Measurements from ENCODE around the gene SCRN2.

- TF ChIP-seq CTCF (conservative IDR thresholded peaks at IDR 0.05; ENCODE audit: low read depth in 2 of 2) (no peak), EZH2 (IDR thresholded peaks at IDR 0.05; ENCODE audit: low read depth, unreplicated experiment) (no peak), EZH2phosphoT487 (IDR thresholded peaks at IDR 0.05; ENCODE audit: unreplicated experiment) (no peak), POLR2AphosphoS5 (IDR thresholded peaks at IDR 0.05; ENCODE audit: low read depth) (no peak), JUNB (IDR thresholded peaks at IDR 0.05; ENCODE audit: unreplicated experiment) (no peak), CREB1 (CRISPR knock-in tag; IDR thresholded peaks at IDR 0.05; ENCODE audit: low read depth) (no peak), STAT1 (IDR thresholded peaks at IDR 0.05; ENCODE audit: unreplicated experiment) (no peak), ETS1 (IDR thresholded peaks at IDR 0.05) (no peak)
- TF ChIP-seq, protein P1, sequence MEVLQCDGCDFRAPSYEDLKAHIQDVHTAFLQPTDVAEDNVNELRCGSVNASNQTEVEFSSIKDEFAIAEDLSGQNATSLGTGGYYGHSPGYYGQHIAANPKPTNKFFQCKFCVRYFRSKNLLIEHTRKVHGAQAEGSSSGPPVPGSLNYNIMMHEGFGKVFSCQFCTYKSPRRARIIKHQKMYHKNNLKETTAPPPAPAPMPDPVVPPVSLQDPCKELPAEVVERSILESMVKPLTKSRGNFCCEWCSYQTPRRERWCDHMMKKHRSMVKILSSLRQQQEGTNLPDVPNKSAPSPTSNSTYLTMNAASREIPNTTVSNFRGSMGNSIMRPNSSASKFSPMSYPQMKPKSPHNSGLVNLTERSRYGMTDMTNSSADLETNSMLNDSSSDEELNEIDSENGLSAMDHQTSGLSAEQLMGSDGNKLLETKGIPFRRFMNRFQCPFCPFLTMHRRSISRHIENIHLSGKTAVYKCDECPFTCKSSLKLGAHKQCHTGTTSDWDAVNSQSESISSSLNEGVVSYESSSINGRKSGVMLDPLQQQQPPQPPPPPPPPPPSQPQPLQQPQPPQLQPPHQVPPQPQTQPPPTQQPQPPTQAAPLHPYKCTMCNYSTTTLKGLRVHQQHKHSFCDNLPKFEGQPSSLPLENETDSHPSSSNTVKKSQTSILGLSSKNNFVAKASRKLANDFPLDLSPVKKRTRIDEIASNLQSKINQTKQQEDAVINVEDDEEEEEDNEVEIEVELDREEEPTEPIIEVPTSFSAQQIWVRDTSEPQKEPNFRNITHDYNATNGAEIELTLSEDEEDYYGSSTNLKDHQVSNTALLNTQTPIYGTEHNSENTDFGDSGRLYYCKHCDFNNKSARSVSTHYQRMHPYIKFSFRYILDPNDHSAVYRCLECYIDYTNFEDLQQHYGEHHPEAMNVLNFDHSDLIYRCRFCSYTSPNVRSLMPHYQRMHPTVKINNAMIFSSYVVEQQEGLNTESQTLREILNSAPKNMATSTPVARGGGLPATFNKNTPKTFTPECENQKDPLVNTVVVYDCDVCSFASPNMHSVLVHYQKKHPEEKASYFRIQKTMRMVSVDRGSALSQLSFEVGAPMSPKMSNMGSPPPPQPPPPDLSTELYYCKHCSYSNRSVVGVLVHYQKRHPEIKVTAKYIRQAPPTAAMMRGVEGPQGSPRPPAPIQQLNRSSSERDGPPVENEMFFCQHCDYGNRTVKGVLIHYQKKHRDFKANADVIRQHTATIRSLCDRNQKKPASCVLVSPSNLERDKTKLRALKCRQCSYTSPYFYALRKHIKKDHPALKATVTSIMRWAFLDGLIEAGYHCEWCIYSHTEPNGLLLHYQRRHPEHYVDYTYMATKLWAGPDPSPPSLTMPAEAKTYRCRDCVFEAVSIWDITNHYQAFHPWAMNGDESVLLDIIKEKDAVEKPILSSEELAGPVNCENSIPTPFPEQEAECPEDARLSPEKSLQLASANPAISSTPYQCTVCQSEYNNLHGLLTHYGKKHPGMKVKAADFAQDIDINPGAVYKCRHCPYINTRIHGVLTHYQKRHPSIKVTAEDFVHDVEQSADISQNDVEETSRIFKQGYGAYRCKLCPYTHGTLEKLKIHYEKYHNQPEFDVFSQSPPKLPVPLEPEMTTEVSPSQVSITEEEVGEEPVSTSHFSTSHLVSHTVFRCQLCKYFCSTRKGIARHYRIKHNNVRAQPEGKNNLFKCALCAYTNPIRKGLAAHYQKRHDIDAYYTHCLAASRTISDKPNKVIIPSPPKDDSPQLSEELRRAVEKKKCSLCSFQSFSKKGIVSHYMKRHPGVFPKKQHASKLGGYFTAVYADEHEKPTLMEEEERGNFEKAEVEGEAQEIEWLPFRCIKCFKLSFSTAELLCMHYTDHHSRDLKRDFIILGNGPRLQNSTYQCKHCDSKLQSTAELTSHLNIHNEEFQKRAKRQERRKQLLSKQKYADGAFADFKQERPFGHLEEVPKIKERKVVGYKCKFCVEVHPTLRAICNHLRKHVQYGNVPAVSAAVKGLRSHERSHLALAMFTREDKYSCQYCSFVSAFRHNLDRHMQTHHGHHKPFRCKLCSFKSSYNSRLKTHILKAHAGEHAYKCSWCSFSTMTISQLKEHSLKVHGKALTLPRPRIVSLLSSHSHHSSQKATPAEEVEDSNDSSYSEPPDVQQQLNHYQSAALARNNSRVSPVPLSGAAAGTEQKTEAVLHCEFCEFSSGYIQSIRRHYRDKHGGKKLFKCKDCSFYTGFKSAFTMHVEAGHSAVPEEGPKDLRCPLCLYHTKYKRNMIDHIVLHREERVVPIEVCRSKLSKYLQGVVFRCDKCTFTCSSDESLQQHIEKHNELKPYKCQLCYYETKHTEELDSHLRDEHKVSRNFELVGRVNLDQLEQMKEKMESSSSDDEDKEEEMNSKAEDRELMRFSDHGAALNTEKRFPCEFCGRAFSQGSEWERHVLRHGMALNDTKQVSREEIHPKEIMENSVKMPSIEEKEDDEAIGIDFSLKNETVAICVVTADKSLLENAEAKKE (CRISPR knock-in tag; IDR thresholded peaks at IDR 0.05), result no peak
- TF ChIP-seq, protein P2, sequence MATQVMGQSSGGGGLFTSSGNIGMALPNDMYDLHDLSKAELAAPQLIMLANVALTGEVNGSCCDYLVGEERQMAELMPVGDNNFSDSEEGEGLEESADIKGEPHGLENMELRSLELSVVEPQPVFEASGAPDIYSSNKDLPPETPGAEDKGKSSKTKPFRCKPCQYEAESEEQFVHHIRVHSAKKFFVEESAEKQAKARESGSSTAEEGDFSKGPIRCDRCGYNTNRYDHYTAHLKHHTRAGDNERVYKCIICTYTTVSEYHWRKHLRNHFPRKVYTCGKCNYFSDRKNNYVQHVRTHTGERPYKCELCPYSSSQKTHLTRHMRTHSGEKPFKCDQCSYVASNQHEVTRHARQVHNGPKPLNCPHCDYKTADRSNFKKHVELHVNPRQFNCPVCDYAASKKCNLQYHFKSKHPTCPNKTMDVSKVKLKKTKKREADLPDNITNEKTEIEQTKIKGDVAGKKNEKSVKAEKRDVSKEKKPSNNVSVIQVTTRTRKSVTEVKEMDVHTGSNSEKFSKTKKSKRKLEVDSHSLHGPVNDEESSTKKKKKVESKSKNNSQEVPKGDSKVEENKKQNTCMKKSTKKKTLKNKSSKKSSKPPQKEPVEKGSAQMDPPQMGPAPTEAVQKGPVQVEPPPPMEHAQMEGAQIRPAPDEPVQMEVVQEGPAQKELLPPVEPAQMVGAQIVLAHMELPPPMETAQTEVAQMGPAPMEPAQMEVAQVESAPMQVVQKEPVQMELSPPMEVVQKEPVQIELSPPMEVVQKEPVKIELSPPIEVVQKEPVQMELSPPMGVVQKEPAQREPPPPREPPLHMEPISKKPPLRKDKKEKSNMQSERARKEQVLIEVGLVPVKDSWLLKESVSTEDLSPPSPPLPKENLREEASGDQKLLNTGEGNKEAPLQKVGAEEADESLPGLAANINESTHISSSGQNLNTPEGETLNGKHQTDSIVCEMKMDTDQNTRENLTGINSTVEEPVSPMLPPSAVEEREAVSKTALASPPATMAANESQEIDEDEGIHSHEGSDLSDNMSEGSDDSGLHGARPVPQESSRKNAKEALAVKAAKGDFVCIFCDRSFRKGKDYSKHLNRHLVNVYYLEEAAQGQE (IDR thresholded peaks at IDR 0.05; ENCODE audit: unreplicated experiment), result no peak
Observed at GRCh38 chr17:47882695-47883588, 41.9 kb upstream of the SCRN2 start.
